K562 (cell line): Measurements from ENCODE around the gene GYS1. TPM values are rescaled to one million over a fixed set of nuclear protein-coding genes. Genes with fewer than 3 reads are reported as not detected.

Experiments
- BCOR ChIP-seq: fragments of 450-650 bp; IDR thresholded peaks from 2 replicates; pipeline ENCODE4 v1.6.1; 2016
- DDX20 ChIP-seq: fragments of 450-650 bp; IDR thresholded peaks from 2 replicates; pipeline ENCODE4 v1.6.1; 2016; ENCODE audit warnings: missing genetic modification characterization, low read depth, mild to moderate bottlenecking, missing compliant biosample characterization, moderate library complexity
- EWSR1 ChIP-seq: fragments of 450-650 bp; IDR thresholded peaks from 2 replicates; pipeline ENCODE4 v1.6.1; 2018; ENCODE audit warnings: borderline replicate concordance, mild to moderate bottlenecking, low read depth, moderate library complexity; ENCODE audit not compliant: partially characterized antibody
- FOXP1 ChIP-seq: sonication (generic); formaldehyde crosslinking; IDR thresholded peaks from 2 replicates; pipeline ENCODE4 v1.8.0; 2022; ENCODE audit warnings: mild to moderate bottlenecking, missing genetic modification reagents
- NR3C1 ChIP-seq: sonication (generic); formaldehyde crosslinking; IDR thresholded peaks from 2 replicates; pipeline ENCODE4 v1.8.1; 2022; ENCODE audit warnings: missing genetic modification reagents
- PHF21A ChIP-seq: fragments of 450-650 bp; IDR thresholded peaks from 2 replicates; pipeline ENCODE4 v1.6.1; 2017; ENCODE audit warnings: low read depth, borderline replicate concordance
- TAF15 ChIP-seq: fragments of 200-400 bp; formaldehyde crosslinking; IDR thresholded peaks from 2 replicates; pipeline ENCODE4 v1.6.1; 2017; ENCODE audit warnings: mild to moderate bottlenecking, low read depth, low read length, moderate library complexity
- ZFP36 ChIP-seq: fragments of 150-350 bp; IDR thresholded peaks from 2 replicates; pipeline ENCODE4 v1.6.1; 2018; ENCODE audit warnings: low read length, low read depth; ENCODE audit not compliant: partially characterized antibody
- ZNF695 ChIP-seq: fragments of 450-650 bp; formaldehyde crosslinking; IDR thresholded peaks from 2 replicates; pipeline ENCODE4 v1.4.0; 2020; ENCODE audit warnings: mild to moderate bottlenecking, moderate library complexity
- polyA plus RNA-seq, 8 experiments: library from polyadenylated mRNA; depleted of rRNA in 4 of 8; stranded (reverse) in 5 of 8; unstranded in 3 of 8; fragments of >200 nt; fragmentation: Nextera tagmentation in 2 of 8; fragmentation: Illumina TruSeq in 1 of 8; extraction: Ambion mirVana in 2 of 8; extraction: Trizol in 1 of 8; gene quantifications; 2 replicates each; pipeline versions ENCODE4 v1.2.1 to v1.2.3, GENCODE V29; 2011 to 2014; ENCODE audit warnings: inconsistent platforms in 1 of 8, missing spikeins in 1 of 8
- total RNA-seq, 7 experiments: library from RNA; depleted of rRNA in 6 of 7; stranded (reverse); fragments of >200 nt in 6 of 7; fragmentation: Illumina TruSeq in 2 of 7; extraction: Trizol in 2 of 7; gene quantifications; 2 replicates each; pipeline versions ENCODE4 v1.2.1 to v1.2.3, GENCODE V29; 2011 to 2021; ENCODE audit warnings: low replicate concordance in 1 of 7
- TF ChIP-seq, protein P1 (sequence below): fragments of 200-800 bp; sonication (Bioruptor generic); IDR thresholded peaks from 2 replicates; pipeline ENCODE4 v1.6.1; 2017; ENCODE audit warnings: missing genetic modification characterization, missing compliant biosample characterization
- TF ChIP-seq, protein P2 (sequence below): IDR thresholded peaks from 3 replicates; pipeline ENCODE4 v1.6.1; 2011; ENCODE audit warnings: borderline replicate concordance, mild to moderate bottlenecking, moderate library complexity; ENCODE audit not compliant: insufficient read length; ENCODE audit errors: extremely low read depth
- TF ChIP-seq, protein P3 (sequence below): IDR thresholded peaks from 2 replicates; pipeline ENCODE4 v1.6.1; 2014; ENCODE audit warnings: antibody characterized with exemption
- TF ChIP-seq, protein P4 (sequence below): fragments of 250-450 bp; sonication (Bioruptor Pico); IDR thresholded peaks from 2 replicates; pipeline ENCODE4 v1.6.1; 2021; ENCODE audit warnings: mild to moderate bottlenecking
- TF ChIP-seq, protein P5 (sequence below): sonication (generic); formaldehyde crosslinking; IDR thresholded peaks from 2 replicates; pipeline ENCODE4 v1.9.0; 2022; ENCODE audit warnings: mild to moderate bottlenecking, missing genetic modification reagents
- TF ChIP-seq, protein P6 (sequence below): sonication (generic); formaldehyde crosslinking; IDR thresholded peaks from 2 replicates; pipeline ENCODE4 v1.8.0; 2022; ENCODE audit warnings: mild to moderate bottlenecking, missing genetic modification reagents
- TF ChIP-seq, protein P7 (sequence below): conservative IDR thresholded peaks from 2 replicates; pipeline ENCODE4 v1.6.1; 2011; ENCODE audit warnings: low read depth, mild to moderate bottlenecking, low read length; ENCODE audit not compliant: control insufficient read depth
- TF ChIP-seq, protein P8 (sequence below): IDR thresholded peaks from 2 replicates; pipeline ENCODE4 v1.6.1; 2011; ENCODE audit not compliant: insufficient read length; ENCODE audit errors: extremely low read depth

Gene GYS1
- total and polyA plus RNA-seq, 9 of the 15 experiments (the other 6 are each of a cell fraction or from before 2014, with no cell fraction given), result 1.9 to 31.1 (median 15.2) TPM

DNA sequence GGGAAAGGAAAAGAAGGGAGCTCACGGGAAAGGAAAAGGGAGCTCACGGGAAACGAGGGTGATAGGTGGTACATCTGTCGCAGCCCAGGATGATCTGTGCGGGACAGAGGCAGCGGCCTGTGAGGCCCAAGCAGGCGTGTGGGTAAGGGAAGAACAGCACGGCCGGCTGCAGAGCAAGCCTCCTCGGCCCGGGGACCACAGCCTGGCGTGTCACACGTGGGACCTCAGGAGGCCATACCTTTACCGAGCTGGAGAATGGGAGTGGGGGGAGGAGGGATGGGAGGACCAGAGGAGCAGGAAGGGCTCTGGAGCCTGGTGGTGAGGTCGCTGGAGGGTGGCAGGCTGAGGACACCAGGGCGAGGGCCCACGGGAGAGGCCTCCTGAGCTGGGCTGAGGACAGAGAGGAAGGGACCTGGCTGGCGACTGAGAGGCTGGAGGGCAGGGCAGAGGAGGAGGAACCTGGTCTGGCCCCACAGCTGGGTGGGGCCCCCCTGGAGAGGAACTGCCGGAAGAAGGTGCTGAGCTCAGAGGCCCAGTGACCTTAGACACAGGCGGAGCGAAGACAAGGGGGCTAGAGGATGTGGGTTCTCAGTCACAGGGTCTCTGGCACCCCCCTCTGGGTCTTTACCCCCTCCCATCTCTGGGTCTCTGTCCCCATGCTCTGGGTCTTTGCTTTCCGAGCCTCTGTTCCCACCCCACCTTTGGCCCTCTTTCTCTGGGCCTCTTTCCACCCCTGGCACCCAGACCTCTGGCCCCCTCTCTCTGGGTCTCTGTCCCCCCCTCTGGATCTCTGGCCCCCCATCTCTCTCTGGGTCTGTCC is 30.9 kb downstream of the GYS1 start (continued):
- TF ChIP-seq, protein P1, sequence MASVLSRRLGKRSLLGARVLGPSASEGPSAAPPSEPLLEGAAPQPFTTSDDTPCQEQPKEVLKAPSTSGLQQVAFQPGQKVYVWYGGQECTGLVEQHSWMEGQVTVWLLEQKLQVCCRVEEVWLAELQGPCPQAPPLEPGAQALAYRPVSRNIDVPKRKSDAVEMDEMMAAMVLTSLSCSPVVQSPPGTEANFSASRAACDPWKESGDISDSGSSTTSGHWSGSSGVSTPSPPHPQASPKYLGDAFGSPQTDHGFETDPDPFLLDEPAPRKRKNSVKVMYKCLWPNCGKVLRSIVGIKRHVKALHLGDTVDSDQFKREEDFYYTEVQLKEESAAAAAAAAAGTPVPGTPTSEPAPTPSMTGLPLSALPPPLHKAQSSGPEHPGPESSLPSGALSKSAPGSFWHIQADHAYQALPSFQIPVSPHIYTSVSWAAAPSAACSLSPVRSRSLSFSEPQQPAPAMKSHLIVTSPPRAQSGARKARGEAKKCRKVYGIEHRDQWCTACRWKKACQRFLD (CRISPR knock-in tag), result peak; percentile 49; the same call in 1 of the 2 replicates
- TF ChIP-seq ZFP36 (no peak), ZNF695 (no peak), FOXP1 (CRISPR knock-in tag) (0 out of 2 replicates have a peak, but pooled peaks have one; percentile 37), NR3C1 (CRISPR knock-in tag) (no peak), EWSR1 (no peak), PHF21A (no peak), DDX20 (no peak), BCOR (peak; percentile 37; the same call in 1 of the 2 replicates), TAF15 (no peak)
- TF ChIP-seq, protein P2, sequence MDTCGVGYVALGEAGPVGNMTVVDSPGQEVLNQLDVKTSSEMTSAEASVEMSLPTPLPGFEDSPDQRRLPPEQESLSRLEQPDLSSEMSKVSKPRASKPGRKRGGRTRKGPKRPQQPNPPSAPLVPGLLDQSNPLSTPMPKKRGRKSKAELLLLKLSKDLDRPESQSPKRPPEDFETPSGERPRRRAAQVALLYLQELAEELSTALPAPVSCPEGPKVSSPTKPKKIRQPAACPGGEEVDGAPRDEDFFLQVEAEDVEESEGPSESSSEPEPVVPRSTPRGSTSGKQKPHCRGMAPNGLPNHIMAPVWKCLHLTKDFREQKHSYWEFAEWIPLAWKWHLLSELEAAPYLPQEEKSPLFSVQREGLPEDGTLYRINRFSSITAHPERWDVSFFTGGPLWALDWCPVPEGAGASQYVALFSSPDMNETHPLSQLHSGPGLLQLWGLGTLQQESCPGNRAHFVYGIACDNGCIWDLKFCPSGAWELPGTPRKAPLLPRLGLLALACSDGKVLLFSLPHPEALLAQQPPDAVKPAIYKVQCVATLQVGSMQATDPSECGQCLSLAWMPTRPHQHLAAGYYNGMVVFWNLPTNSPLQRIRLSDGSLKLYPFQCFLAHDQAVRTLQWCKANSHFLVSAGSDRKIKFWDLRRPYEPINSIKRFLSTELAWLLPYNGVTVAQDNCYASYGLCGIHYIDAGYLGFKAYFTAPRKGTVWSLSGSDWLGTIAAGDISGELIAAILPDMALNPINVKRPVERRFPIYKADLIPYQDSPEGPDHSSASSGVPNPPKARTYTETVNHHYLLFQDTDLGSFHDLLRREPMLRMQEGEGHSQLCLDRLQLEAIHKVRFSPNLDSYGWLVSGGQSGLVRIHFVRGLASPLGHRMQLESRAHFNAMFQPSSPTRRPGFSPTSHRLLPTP, result no peak
- TF ChIP-seq, protein P3, sequence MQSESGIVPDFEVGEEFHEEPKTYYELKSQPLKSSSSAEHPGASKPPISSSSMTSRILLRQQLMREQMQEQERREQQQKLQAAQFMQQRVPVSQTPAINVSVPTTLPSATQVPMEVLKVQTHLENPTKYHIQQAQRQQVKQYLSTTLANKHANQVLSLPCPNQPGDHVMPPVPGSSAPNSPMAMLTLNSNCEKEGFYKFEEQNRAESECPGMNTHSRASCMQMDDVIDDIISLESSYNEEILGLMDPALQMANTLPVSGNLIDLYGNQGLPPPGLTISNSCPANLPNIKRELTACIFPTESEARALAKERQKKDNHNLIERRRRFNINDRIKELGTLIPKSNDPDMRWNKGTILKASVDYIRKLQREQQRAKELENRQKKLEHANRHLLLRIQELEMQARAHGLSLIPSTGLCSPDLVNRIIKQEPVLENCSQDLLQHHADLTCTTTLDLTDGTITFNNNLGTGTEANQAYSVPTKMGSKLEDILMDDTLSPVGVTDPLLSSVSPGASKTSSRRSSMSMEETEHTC, result no peak
- TF ChIP-seq, protein P4, sequence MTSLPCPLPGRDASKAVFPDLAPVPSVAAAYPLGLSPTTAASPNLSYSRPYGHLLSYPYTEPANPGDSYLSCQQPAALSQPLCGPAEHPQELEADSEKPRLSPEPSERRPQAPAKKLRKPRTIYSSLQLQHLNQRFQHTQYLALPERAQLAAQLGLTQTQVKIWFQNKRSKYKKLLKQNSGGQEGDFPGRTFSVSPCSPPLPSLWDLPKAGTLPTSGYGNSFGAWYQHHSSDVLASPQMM (CRISPR knock-in tag), result no peak
- TF ChIP-seq, protein P5, sequence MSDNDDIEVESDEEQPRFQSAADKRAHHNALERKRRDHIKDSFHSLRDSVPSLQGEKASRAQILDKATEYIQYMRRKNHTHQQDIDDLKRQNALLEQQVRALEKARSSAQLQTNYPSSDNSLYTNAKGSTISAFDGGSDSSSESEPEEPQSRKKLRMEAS (CRISPR knock-in tag), result peak; percentile 93
- TF ChIP-seq, protein P6, sequence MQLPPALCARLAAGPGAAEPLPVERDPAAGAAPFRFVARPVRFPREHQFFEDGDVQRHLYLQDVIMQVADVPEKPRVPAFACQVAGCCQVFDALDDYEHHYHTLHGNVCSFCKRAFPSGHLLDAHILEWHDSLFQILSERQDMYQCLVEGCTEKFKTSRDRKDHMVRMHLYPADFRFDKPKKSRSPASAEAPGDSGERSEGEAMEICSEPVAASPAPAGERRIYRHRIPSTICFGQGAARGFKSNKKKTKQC, result peak; percentile 85
- TF ChIP-seq, protein P7, sequence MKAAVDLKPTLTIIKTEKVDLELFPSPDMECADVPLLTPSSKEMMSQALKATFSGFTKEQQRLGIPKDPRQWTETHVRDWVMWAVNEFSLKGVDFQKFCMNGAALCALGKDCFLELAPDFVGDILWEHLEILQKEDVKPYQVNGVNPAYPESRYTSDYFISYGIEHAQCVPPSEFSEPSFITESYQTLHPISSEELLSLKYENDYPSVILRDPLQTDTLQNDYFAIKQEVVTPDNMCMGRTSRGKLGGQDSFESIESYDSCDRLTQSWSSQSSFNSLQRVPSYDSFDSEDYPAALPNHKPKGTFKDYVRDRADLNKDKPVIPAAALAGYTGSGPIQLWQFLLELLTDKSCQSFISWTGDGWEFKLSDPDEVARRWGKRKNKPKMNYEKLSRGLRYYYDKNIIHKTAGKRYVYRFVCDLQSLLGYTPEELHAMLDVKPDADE, result no peak; the same call in 1 of the 2 replicates
- TF ChIP-seq, protein P8, sequence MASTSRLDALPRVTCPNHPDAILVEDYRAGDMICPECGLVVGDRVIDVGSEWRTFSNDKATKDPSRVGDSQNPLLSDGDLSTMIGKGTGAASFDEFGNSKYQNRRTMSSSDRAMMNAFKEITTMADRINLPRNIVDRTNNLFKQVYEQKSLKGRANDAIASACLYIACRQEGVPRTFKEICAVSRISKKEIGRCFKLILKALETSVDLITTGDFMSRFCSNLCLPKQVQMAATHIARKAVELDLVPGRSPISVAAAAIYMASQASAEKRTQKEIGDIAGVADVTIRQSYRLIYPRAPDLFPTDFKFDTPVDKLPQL, result peak; percentile 47
